ENCODE data around the gene ARHGAP44.

DNA sequence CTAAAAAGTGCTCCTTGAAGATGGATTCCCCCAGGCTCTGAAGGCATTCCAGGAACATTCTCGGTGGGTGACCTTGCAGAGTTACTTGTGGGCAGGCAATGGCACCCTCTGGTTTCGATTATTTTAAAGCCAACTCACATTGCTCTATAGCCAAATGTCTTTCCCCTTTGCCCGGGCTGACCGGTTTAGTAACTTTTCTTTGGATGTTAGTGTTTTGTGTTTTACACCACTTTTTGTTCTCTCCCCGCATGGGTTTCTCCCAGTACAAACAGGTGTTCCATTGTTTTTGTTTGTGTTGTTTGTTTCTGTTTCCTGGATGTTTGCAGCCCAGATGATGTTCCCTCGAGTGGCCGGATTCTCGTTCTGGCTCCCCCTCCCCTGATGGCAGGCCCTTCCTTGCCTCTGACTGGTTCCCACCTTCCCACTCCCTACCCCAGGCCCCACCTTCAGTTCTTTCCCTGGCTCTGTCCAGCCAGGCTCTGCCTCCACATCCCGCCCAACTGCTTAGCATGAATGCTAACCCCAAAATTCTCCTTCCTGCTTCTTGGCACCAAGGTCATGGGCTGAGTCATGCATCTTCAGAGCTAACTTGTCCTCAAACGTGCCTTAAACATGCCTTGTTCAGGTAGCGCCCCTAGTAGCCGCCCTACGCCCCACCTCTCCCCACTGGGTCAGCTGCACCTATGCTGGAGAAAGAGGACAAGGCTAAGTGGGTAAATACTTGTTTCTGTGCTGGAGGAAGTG, 187.9 kb downstream of the ARHGAP44 start:
- TF ChIP-seq, protein P1, sequence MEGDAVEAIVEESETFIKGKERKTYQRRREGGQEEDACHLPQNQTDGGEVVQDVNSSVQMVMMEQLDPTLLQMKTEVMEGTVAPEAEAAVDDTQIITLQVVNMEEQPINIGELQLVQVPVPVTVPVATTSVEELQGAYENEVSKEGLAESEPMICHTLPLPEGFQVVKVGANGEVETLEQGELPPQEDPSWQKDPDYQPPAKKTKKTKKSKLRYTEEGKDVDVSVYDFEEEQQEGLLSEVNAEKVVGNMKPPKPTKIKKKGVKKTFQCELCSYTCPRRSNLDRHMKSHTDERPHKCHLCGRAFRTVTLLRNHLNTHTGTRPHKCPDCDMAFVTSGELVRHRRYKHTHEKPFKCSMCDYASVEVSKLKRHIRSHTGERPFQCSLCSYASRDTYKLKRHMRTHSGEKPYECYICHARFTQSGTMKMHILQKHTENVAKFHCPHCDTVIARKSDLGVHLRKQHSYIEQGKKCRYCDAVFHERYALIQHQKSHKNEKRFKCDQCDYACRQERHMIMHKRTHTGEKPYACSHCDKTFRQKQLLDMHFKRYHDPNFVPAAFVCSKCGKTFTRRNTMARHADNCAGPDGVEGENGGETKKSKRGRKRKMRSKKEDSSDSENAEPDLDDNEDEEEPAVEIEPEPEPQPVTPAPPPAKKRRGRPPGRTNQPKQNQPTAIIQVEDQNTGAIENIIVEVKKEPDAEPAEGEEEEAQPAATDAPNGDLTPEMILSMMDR (IDR thresholded peaks at IDR 0.05; ENCODE audit: insufficient read depth, low read length): no peak
- TF ChIP-seq GABPA (IDR thresholded peaks at IDR 0.05; ENCODE audit: low read depth): no peak
- no peak for TF ChIP-seq POLR2AphosphoS5 (IDR thresholded peaks at IDR 0.05; ENCODE audit: low read depth)
- TF ChIP-seq, protein P2, sequence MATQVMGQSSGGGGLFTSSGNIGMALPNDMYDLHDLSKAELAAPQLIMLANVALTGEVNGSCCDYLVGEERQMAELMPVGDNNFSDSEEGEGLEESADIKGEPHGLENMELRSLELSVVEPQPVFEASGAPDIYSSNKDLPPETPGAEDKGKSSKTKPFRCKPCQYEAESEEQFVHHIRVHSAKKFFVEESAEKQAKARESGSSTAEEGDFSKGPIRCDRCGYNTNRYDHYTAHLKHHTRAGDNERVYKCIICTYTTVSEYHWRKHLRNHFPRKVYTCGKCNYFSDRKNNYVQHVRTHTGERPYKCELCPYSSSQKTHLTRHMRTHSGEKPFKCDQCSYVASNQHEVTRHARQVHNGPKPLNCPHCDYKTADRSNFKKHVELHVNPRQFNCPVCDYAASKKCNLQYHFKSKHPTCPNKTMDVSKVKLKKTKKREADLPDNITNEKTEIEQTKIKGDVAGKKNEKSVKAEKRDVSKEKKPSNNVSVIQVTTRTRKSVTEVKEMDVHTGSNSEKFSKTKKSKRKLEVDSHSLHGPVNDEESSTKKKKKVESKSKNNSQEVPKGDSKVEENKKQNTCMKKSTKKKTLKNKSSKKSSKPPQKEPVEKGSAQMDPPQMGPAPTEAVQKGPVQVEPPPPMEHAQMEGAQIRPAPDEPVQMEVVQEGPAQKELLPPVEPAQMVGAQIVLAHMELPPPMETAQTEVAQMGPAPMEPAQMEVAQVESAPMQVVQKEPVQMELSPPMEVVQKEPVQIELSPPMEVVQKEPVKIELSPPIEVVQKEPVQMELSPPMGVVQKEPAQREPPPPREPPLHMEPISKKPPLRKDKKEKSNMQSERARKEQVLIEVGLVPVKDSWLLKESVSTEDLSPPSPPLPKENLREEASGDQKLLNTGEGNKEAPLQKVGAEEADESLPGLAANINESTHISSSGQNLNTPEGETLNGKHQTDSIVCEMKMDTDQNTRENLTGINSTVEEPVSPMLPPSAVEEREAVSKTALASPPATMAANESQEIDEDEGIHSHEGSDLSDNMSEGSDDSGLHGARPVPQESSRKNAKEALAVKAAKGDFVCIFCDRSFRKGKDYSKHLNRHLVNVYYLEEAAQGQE (IDR thresholded peaks at IDR 0.05; ENCODE audit: insufficient replicate concordance, low read depth): no peak
